Amygdala (tissue), 56 donors: ENCODE measurements around the gene SNX32.
A peak's percentile ranks its signal among the peaks of the same experiment; 100 is the strongest.
"Not testable (repeated sequence)": the region's sequence is repeated elsewhere in the genome, so short reads cannot be mapped to it uniquely, and the experiment has no call there.

Experiments
- DNase-seq, 56 donors: peaks; one replicate each; lab custom pipeline; 2025; lab: John Stamatoyannopoulos, UW

SNX32 gene

DNA sequence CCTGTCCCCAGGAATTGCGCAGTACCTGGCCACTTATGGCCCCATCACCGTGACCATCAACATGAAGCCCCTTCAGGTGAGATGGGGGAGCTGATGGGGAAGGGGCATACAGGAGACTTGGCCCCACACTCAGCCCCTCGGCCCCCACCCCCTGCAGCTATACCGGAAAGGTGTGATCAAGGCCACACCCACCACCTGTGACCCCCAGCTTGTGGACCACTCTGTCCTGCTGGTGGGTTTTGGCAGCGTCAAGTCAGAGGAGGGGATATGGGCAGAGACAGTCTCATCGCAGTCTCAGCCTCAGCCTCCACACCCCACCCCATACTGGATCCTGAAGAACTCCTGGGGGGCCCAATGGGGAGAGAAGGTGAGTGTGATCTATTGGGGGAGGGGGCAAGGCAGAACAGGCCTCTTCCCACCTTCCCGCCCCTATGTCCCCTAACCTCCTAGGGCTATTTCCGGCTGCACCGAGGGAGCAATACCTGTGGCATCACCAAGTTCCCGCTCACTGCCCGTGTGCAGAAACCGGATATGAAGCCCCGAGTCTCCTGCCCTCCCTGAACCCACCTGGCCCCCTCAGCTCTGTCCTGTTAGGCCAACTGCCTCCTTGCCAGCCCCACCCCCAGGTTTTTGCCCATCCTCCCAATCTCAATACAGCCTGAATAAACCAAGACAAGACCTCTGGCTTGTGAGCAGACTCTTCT lies 49.4 kb downstream of the SNX32 start:
- no peak for DNase-seq

- DNase-seq: no peak
Observed at GRCh38 chr11:65883786-65884715, 50.3 kb downstream of the SNX32 start.

GRCh38 chr11:65884716-65885092 lies 50.9 kb downstream of the SNX32 start:
- peak in 51 of 56 donors; percentile 16 to 83 (median 52) for DNase-seq

GRCh38 chr11:65885231-65885630 lies 51.5 kb downstream of the SNX32 start:
- no peak for DNase-seq

GRCh38 chr11:65885808-65886536 lies 52.2 kb downstream of the SNX32 start:
- no peak for DNase-seq

GRCh38 chr11:65886826-65887722 lies 53.3 kb downstream of the SNX32 start:
- no peak for DNase-seq

DNA sequence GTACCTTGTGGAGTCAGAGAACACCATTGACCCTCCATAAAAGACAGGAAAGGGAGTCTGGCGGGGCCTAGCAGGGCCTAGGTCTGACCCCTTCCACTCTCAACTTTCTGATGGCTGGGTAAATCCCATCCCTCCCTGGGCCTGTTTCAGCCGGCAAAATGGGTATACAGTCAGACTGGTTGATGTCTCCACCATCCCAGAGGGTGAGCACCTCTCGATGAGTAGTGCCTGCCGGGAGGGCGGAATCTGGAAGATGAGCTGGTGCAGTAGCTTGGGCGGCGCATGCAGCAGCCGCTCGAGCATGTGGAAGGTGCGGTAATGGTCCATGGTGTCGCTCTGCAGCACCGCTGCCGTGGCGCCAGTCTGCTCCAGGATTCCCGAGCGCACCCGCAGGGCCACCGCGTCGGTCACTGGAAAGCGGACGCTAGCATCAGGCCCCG lies 54.0 kb downstream of the SNX32 start:
- peak in 1 of 56 donors; percentile 58 for DNase-seq

DNA sequence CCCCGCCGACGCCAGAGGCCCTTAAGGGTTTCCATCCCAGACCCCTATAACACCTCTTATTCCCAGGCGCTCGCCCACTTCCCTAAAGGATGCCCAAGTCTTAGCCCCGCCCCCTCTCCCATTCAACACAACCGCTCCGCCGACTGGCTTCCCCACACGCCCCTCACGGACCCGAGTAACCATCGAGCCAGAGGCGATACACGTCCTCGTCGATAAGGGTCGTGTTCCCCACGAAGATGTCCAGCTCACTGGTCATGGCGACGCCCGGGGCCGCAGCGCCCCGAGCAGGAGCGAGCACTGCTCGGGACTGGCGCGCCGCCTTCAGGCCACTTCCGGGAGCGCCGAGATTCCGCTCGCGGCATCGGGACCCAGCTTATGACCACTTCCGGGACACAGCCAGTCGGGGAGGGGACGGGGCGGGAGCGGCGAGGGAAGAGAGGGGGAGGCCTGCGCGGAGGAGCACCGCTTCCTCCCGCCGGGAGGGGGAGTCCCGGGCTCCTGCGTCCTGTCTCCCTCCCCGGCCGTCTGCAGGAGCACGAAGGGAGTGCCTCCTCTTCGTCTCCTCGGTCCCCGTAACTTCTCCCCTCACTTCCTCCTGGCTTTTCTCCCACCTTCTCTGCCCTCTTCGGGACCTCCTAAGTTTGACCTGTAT lies 54.5 kb downstream of the SNX32 start, which contains the start of gene FIBP:
Gene FIBP (minus strand): TSS at position 309 of the 652 bp plus-strand sequence. CDS start 53 bp downstream, at position 256.
- DNase-seq: peak; percentile 61 to 98 (median 95)

GRCh38 chr11:65890324-65891218 lies 56.8 kb downstream of the SNX32 start, which contains the start of gene CCDC85B:
CCDC85B (plus strand) TSS chr11:65890673; CDS start chr11:65890784, 111 bp downstream.
- DNase-seq: peak; percentile 70 to 100 (median 96)

GRCh38 chr11:65891219-65892136 lies 57.7 kb downstream of the SNX32 start:
- peak in 3 of 56 donors; percentile 25 to 55 (median 41) for DNase-seq

DNA sequence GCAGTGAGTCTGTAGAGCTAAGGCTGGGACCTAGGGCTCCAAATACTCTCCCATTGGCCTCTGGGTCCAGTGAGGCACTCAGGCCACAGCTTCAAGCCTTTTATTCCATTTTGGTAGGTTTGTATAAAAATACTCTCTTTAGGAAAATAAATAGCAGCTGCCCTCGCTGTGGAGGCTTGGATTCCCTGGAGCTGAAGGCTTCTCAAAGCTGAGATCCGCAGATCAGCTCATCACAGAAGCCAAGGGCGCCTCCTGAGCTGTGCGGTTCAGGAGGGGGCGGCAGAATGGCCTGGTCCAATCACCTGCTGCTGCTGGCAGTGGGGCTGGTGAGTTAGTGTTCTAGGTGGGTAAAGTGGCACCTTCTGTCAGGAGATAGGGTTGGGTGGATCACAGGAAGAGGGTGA lies 58.4 kb downstream of the SNX32 start:
- DNase-seq: not testable (repeated sequence)

GRCh38 chr11:65892661-65893317 lies 59.0 kb downstream of the SNX32 start:
- peak in 6 of 56 donors; percentile 19 to 56 (median 33) for DNase-seq

DNA sequence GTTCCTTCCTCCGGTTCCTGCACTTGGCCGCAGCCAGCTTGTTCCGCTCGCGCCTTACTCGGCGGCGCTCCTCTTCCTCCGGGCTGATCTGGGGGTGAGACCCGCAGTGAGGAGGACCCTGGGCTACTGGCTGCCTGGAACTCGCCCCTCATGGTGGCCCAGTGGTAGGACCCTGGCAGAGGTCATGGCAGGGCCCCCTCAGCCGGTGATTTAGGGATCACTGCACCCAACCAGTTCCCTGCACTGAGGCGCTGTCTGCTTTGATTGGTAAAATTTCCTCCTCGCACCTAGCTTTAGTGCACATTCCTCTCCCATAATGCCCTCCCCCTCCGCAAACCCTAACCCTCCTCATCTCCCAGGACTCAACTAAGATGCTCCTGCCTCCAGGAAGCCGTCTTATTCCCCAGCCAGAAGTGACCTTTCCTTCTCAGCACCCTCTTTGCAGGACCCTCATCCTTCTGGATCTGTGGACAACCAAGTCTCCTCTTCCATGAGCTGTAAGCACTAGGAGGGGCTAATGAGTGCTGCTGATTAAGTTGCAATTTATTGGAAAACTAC lies 60.4 kb downstream of the SNX32 start:
- peak in 2 of 56 donors; percentile 17 to 33 for DNase-seq

- no peak for DNase-seq
Observed at GRCh38 chr11:65895482-65895981, 61.8 kb downstream of the SNX32 start.
